GM19240 (cell line): ENCODE data around the gene FAM90A1.
"Not testable (repeated sequence)": the region's sequence is repeated elsewhere in the genome, so short reads cannot be mapped to it uniquely, and the experiment has no call there.

Experiments
- DNase-seq: peaks from one replicate; pipeline ENCODE4 v3.0.0; 2011; ENCODE audit warnings: low spot score; ENCODE audit not compliant: insufficient read length

The FAM90A1 gene

GRCh38 chr12:8172911-8173310 lies 54.5 kb downstream of the FAM90A1 start:
- not testable (repeated sequence) for DNase-seq
